Lower leg skin (tissue), 3 donors: Measurements from ENCODE around the gene NKIRAS1.

Experiments used
- POLR2A ChIP-seq, 2 donors: fragments of 450-650 bp; IDR thresholded peaks; one replicate each; pipeline ENCODE4 v1.6.1; 2016 to 2017; ENCODE audit warnings: antibody characterized with exemption in 2 of 2, mild to moderate bottlenecking in 1 of 2, moderate library complexity in 1 of 2
- TF ChIP-seq, protein P1 (sequence below), 3 donors: fragments of 450-650 bp; IDR thresholded peaks; one replicate each; pipeline ENCODE4 v1.5.1; 2016; ENCODE audit warnings: antibody characterized with exemption in 3 of 3, mild to moderate bottlenecking in 3 of 3, moderate library complexity in 2 of 3

DNA sequence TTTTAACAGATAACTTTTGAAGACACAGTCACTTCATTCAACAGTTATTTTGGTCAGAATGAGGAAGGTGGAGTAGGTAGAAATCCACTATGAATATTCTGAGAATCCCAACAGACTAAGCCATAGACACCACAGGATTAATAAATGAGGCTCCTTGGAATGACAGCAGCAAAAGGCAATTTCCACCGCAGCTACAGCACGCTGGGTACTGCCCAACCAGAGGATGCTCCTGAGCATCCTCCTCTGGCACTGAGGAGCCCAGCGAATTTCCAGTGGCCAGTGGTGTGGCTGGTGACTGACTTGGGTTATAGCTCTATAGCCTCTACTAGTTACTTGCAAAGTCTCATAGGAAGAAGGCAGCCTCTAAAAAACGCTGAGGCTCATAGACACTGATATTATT is 24.6 kb upstream of the NKIRAS1 start:
- TF ChIP-seq, protein P1, sequence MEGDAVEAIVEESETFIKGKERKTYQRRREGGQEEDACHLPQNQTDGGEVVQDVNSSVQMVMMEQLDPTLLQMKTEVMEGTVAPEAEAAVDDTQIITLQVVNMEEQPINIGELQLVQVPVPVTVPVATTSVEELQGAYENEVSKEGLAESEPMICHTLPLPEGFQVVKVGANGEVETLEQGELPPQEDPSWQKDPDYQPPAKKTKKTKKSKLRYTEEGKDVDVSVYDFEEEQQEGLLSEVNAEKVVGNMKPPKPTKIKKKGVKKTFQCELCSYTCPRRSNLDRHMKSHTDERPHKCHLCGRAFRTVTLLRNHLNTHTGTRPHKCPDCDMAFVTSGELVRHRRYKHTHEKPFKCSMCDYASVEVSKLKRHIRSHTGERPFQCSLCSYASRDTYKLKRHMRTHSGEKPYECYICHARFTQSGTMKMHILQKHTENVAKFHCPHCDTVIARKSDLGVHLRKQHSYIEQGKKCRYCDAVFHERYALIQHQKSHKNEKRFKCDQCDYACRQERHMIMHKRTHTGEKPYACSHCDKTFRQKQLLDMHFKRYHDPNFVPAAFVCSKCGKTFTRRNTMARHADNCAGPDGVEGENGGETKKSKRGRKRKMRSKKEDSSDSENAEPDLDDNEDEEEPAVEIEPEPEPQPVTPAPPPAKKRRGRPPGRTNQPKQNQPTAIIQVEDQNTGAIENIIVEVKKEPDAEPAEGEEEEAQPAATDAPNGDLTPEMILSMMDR (IDR thresholded peaks at IDR 0.05): no peak
- TF ChIP-seq POLR2A (IDR thresholded peaks at IDR 0.05): no peak
